Heart right ventricle (tissue), 16 donors: ENCODE measurements around the gene SLC39A13. TPM values are rescaled to one million over a fixed set of nuclear protein-coding genes. Genes with fewer than 3 reads are reported as not detected.
A peak's percentile ranks its signal among the peaks of the same experiment; 100 is the strongest.

ENCODE experiments used
- ATAC-seq, 8 donors: fragments of 200-7000 bp; cut with Tn5 transposase; one replicate each; pipeline ENCODE4 v1.9.1; 2020; ENCODE audit warnings: mild to moderate bottlenecking in 8 of 8, moderate library complexity in 8 of 8, moderate number of reproducible peaks in 1 of 8
- DNase-seq, 2 donors: peaks; one replicate each; pipeline ENCODE4 v3.0.0-alpha.2; 2020
- H3K27ac ChIP-seq, 10 donors: fragments of 200-600 bp; sonication (generic) in 2 of 10; one replicate each; pipeline versions ENCODE4 v1.5.0 to v1.8.0; 2020 to 2022; ENCODE audit warnings: mild to moderate bottlenecking in 3 of 10
- H3K27me3 ChIP-seq, 7 donors: fragments of 200-600 bp; one replicate each; pipeline ENCODE4 v1.8.0; 2021 to 2022; ENCODE audit warnings: mild to moderate bottlenecking in 2 of 7
- H3K36me3 ChIP-seq, 9 donors: fragments of 200-600 bp; sonication (generic) in 1 of 9; one replicate each; pipeline versions ENCODE4 v1.5.0 to v1.8.0; 2020 to 2022; ENCODE audit warnings: mild to moderate bottlenecking in 2 of 9
- H3K4me1 ChIP-seq, 9 donors: fragments of 200-600 bp; sonication (generic) in 1 of 9; one replicate each; pipeline versions ENCODE4 v1.5.0 to v1.8.0; 2020 to 2022; ENCODE audit warnings: mild to moderate bottlenecking in 4 of 9
- H3K4me3 ChIP-seq, 10 donors: fragments of 200-600 bp; sonication (generic) in 2 of 10; one replicate each; pipeline versions ENCODE4 v1.5.0 to v1.8.0; 2020 to 2022; ENCODE audit warnings: mild to moderate bottlenecking in 7 of 10, moderate library complexity in 2 of 10
- H3K9me3 ChIP-seq, 11 donors: fragments of 200-600 bp in 10 of 11; sonication (generic) in 2 of 11; one replicate each; pipeline versions ENCODE4 v1.5.0 to v1.8.0; 2013 to 2022; ENCODE audit warnings: mild to moderate bottlenecking in 2 of 11, control low read depth in 1 of 11, moderate library complexity in 1 of 11
- WGBS, 2 donors: extraction: QIAGEN DNeasy Blood & Tissue Kit; methylation state at CpG; one replicate each; pipeline ENCODE4 v1.1.7; 2013; ENCODE audit warnings: inconsistent platforms in 1 of 2; 5-methylcytosine and 5-hydroxymethylcytosine counted together
- intact Hi-C, 10 donors: fragments of 100-400 bp; cut with DNase I; formaldehyde crosslinking; loops; one replicate each; pipeline versions ENCODE4 v1.11.1 to v1.14.2; 2022
- polyA plus RNA-seq, 2 donors: library from polyadenylated mRNA; stranded (reverse); fragments of 200-250 nt; gene quantifications; one replicate each; pipeline ENCODE4 v1.2.3, GENCODE V29; 2013
- total RNA-seq, 10 donors: library from RNA; stranded (reverse); fragmentation: NEBNext Ultra II Directional in 3 of 10; extraction: Animal tissue kit (Norgen Biotek cat#: 25700) in 3 of 10; gene quantifications; one replicate each; pipeline versions ENCODE4 v1.2.1 to v1.2.4, GENCODE V29; 2021 to 2023
- TF ChIP-seq, protein P1 (sequence below), 9 donors: fragments of 200-600 bp; sonication (generic) in 2 of 9; IDR thresholded peaks; one replicate each; pipeline versions ENCODE4 v1.5.0 to v1.8.0; 2021 to 2022; ENCODE audit warnings: antibody characterized with exemption in 9 of 9, mild to moderate bottlenecking in 5 of 9, moderate library complexity in 1 of 9
- donor health status: Arrhythmogenic right ventricular cardiomyopathy.
- donor health status: ischemic (EF 13 %, LVEDD 7.1; RV severe dilation, severe dysfunction).
- donor health status: healthy with polysubstance abuse.
- donor health status: DM: no; HTN: yes; CAD: no.
- donor health status: DM: no; HTN: no; CAD: no.
- donor health status: ischemic (EF 25% LVEDD 6.9; RV normal size, moderate dysfunction).
- donor health status: ischemic (EF 25% LVEDD 5.7; RV mildly dilated, moderate dysfunction).
- donor health status: healthy.
- donor health status: DM: yes; HTN: yes; CAD: no.
- donor health status: Ischemic cardiomyopathy.
- donor health status: ischemic (EF 35%, LVEDD 5.7; RV mildly dilated, moderate dysfunction).
- donor health status: nonischemic (EF 11% LVEDD 7.7; RV severe dilation, severe dysfunction).
- donor health status: DM: yes; HTN: yes; CAD: no.
- donor health status: PGD.
- donor health status: ischemic (EF 29% LVEDD 5.4; RV normal size, mild dysfunction).
- donor health status: nonischemic (EF 23%, LVEDD 6.1; RV moderate dilation, normal function).

SLC39A13 gene
- total and polyA plus RNA-seq, 12 donors, result 31.1 to 86.4 (median 42.4) TPM

DNA sequence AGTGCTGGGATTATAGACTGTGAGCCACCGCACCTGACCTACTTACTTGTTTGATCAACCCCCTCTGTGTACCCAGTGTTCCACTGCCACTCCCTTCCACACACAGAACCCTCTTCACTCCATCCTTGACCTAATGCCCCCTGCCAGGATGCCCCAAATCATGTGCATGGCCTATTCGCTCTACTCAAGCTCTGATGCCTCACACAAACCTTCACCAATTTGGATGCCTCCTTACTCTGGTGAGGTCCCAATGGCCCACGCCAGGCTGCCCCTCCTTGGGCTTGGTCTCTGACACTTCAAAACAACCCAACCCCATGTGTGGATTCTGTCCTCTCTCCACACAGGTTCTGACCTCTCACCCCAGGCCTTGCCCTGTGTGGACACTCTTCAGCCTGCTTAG lies 27.3 kb downstream of the SLC39A13 start:
- no peaks in the 10 kb centered on the region for H3K27me3 ChIP-seq
- DNase-seq, result no peak
- H3K4me3 ChIP-seq, result no peak overlapping the region
- H3K9me3 ChIP-seq, result peaks cover 0 to 5% (median 0%) of the 10 kb centered on the region in 11 donors
- H3K36me3 ChIP-seq, result no peaks in the 10 kb centered on the region
- no peak overlapping the region for H3K27ac ChIP-seq
- intact Hi-C loops, result no loop called here
- TF ChIP-seq, protein P1, sequence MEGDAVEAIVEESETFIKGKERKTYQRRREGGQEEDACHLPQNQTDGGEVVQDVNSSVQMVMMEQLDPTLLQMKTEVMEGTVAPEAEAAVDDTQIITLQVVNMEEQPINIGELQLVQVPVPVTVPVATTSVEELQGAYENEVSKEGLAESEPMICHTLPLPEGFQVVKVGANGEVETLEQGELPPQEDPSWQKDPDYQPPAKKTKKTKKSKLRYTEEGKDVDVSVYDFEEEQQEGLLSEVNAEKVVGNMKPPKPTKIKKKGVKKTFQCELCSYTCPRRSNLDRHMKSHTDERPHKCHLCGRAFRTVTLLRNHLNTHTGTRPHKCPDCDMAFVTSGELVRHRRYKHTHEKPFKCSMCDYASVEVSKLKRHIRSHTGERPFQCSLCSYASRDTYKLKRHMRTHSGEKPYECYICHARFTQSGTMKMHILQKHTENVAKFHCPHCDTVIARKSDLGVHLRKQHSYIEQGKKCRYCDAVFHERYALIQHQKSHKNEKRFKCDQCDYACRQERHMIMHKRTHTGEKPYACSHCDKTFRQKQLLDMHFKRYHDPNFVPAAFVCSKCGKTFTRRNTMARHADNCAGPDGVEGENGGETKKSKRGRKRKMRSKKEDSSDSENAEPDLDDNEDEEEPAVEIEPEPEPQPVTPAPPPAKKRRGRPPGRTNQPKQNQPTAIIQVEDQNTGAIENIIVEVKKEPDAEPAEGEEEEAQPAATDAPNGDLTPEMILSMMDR (IDR thresholded peaks at IDR 0.05), result no peak
- peaks cover 0 to 19% (median 4%) of the 10 kb centered on the region in 9 donors for H3K4me1 ChIP-seq
- no peak for ATAC-seq
- 91 to 93% methylated on average over 3 of the region's 3 CpGs for WGBS, 2 donors

DNA sequence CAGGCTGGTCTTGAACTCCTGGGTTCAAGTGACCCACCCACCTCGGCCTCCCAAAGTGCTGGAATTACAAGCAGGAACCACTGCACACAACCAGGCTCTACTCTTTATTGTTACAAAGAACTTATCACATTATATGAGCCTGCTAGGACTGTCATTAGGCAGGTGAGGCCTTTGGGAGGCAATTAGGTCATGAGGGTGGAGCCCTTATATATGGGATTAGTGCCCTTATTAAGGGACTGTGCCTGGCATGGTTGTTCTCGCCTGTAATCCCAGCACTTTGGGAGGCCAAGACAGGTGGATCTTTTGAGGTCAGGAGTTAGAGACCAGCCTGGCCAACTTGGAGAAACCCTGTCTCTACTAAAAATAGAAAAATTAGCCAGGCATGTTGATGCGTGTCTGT lies 28.3 kb downstream of the SLC39A13 start:
- DNase-seq (no peak), ATAC-seq (no peak)
- Histone ChIP-seq H3K27ac (no peak overlapping the region), H3K4me1 (peaks cover 0 to 19% (median 4%) of the 10 kb centered on the region in 9 donors), H3K4me3 (no peak overlapping the region), H3K27me3 (no peaks in the 10 kb centered on the region), H3K9me3 (peaks cover 0 to 5% (median 0%) of the 10 kb centered on the region in 11 donors), H3K36me3 (no peaks in the 10 kb centered on the region)
- 96% methylated on average over 3 of the region's 3 CpGs for WGBS, 2 donors
- TF ChIP-seq, protein P1 (IDR thresholded peaks at IDR 0.05), result no peak
- intact Hi-C loops, result no loop called here

DNA sequence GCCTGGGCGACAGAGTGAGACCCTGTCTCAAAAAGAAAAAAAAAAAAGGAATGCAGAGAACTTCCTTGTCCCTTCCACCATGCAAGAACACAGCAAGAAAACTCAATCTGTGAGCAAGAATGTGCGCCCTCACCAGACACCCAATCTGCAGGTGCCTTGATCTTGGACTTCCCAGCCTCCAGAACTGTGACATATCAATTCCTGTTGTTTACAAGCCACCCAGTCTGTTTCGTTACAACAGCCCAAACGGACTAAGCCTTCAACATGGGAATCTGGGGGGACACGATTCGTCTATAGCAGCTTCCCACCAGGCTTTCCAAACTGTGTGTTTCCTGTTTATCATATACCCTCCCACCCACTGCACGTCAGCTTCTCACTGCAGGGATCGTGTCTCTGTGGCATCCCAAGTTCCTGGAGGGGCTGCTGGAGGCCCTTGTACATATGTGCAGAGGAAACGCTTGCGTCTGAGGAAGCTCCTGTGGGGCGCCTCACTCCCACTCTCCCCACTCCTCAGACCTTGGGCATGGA lies 28.9 kb downstream of the SLC39A13 start:
- Histone ChIP-seq H3K4me3 (no peak overlapping the region), H3K4me1 (peaks cover 0 to 22% (median 4%) of the 10 kb centered on the region in 9 donors), H3K27me3 (no peaks in the 10 kb centered on the region), H3K9me3 (peaks cover 0 to 5% (median 0%) of the 10 kb centered on the region in 11 donors), H3K27ac (peak overlapping the region in 8 of 10 donors; percentile 2 to 62 (median 48)), H3K36me3 (no peaks in the 10 kb centered on the region)
- 77 to 78% methylated on average over 11 of the region's 11 CpGs for WGBS, 2 donors
- TF ChIP-seq, protein P1 (IDR thresholded peaks at IDR 0.05), result no peak
- ATAC-seq (peak in 1 of 8 donors; percentile 4), DNase-seq (no peak)
- intact Hi-C loops, result no loop called here

DNA sequence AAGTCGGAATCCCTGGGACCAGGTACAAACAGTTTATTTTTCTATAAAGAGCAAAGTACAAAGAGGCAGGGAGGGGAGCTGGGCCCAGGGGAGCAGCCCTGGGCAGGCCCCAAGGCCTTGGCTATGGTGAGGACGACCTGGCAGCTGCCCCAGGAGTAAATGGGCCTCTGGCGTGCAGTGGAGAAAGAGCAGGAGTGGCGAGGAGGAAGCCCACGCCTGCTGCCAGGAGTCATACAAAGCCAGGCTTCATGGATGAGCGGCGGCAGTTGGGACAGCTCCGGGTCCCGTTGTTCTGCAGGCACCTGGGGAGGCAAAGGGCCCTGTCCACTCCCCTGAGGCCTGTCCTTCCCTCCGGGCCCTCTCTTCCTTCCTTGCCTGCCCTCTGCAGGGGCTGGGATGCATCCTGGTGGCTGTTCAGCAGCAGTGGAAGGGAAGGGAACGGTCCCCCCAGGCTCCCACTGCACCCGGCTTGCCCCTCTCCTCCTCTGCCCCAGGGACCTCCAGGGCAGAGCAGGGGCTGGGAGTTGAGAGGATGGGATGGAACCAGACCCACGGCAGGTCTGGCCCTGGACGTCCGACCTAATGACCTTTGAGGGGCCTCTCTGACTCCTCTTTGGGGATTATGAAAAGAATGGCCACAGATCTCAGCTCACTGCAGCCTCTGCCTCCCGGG lies 29.5 kb downstream of the SLC39A13 start:
- no peaks in the 10 kb centered on the region for H3K36me3 ChIP-seq
- H3K4me3 ChIP-seq, result no peak overlapping the region
- DNase-seq (peak; percentile 24 to 62), ATAC-seq (peak; percentile 31 to 82 (median 64))
- 42 to 48% methylated on average over 16 of the region's 16 CpGs for WGBS, 2 donors
- TF ChIP-seq, protein P1 (IDR thresholded peaks at IDR 0.05), result no peak
- peaks cover 0 to 28% (median 4%) of the 10 kb centered on the region in 9 donors for H3K4me1 ChIP-seq
- peaks cover 0 to 5% (median 0%) of the 10 kb centered on the region in 11 donors for H3K9me3 ChIP-seq
- H3K27ac ChIP-seq, result peak overlapping the region in 8 of 10 donors; percentile 2 to 62 (median 48)
- no peaks in the 10 kb centered on the region for H3K27me3 ChIP-seq
- intact Hi-C loops, result no loop called here
